ENCODE measurements around the gene PALLD. TPM values are rescaled to one million over a fixed set of nuclear protein-coding genes. Genes with fewer than 3 reads are reported as not detected.

The PALLD gene
- polyA plus RNA-seq, 1 donor from 2014 or later, result 20.5 TPM

DNA sequence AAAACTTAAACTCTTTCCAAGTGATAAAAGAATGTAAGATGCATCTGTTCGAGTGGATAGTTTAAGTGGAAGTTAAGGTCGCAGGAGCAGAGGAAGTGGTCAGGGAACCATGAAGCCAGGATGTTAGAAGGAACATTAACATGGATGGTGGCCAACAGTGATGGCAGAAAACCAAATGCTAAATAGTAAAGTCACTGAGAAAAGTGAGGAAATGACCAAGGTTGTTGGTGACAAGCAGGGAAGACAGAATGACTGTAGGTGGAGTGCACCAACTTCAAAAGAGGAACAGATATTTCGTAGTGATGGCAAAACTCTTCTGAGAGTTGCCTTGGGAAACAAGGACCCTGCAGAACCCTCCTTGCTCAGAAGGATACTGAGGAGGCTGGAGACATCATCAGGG lies 226.2 kb downstream of the PALLD start:
- no peaks in the 10 kb centered on the region for H3F3A ChIP-seq (ENCODE audit: insufficient read depth, low read length, poor library complexity, severe bottlenecking)
- no peaks in the 10 kb centered on the region for H3K9me2 ChIP-seq (ENCODE audit: insufficient read depth, low read length)
- H3K27me3 ChIP-seq (ENCODE audit: insufficient read depth, low read depth, low read length), result no peaks in the 10 kb centered on the region
- no peak overlapping the region for H3K27ac ChIP-seq (ENCODE audit: low read length)
- H3K36me3 ChIP-seq (ENCODE audit: insufficient read depth, low read length), result no peaks in the 10 kb centered on the region
- TF ChIP-seq SMC3 (conservative IDR thresholded peaks at IDR 0.05; ENCODE audit: poor library complexity) (no peak), EP300 (conservative IDR thresholded peaks at IDR 0.05; ENCODE audit: poor library complexity, severe bottlenecking) (no peak), MXI1 (conservative IDR thresholded peaks at IDR 0.05; ENCODE audit: poor library complexity, severe bottlenecking) (no peak), TAF1 (IDR thresholded peaks at IDR 0.05; ENCODE audit: low read depth) (no peak)
- TF ChIP-seq, protein P1, sequence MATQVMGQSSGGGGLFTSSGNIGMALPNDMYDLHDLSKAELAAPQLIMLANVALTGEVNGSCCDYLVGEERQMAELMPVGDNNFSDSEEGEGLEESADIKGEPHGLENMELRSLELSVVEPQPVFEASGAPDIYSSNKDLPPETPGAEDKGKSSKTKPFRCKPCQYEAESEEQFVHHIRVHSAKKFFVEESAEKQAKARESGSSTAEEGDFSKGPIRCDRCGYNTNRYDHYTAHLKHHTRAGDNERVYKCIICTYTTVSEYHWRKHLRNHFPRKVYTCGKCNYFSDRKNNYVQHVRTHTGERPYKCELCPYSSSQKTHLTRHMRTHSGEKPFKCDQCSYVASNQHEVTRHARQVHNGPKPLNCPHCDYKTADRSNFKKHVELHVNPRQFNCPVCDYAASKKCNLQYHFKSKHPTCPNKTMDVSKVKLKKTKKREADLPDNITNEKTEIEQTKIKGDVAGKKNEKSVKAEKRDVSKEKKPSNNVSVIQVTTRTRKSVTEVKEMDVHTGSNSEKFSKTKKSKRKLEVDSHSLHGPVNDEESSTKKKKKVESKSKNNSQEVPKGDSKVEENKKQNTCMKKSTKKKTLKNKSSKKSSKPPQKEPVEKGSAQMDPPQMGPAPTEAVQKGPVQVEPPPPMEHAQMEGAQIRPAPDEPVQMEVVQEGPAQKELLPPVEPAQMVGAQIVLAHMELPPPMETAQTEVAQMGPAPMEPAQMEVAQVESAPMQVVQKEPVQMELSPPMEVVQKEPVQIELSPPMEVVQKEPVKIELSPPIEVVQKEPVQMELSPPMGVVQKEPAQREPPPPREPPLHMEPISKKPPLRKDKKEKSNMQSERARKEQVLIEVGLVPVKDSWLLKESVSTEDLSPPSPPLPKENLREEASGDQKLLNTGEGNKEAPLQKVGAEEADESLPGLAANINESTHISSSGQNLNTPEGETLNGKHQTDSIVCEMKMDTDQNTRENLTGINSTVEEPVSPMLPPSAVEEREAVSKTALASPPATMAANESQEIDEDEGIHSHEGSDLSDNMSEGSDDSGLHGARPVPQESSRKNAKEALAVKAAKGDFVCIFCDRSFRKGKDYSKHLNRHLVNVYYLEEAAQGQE (IDR thresholded peaks at IDR 0.05; ENCODE audit: borderline replicate concordance), result no peak
- no peaks in the 10 kb centered on the region for H4K20me1 ChIP-seq (ENCODE audit: insufficient read depth)
- no peaks in the 10 kb centered on the region for H3K9me3 ChIP-seq (ENCODE audit: low read length)
- no peak overlapping the region for H3K9ac ChIP-seq (ENCODE audit: low read length)
- no peaks in the 10 kb centered on the region for H3K79me2 ChIP-seq (replicated peaks; ENCODE audit: insufficient read depth, low read length)
- H3K4me3 ChIP-seq (ENCODE audit: low read length), result no peak overlapping the region
- H2AFZ ChIP-seq (ENCODE audit: low read depth, low read length), result no peak overlapping the region
- no peak overlapping the region for H3K4me2 ChIP-seq (ENCODE audit: low read length)

DNA sequence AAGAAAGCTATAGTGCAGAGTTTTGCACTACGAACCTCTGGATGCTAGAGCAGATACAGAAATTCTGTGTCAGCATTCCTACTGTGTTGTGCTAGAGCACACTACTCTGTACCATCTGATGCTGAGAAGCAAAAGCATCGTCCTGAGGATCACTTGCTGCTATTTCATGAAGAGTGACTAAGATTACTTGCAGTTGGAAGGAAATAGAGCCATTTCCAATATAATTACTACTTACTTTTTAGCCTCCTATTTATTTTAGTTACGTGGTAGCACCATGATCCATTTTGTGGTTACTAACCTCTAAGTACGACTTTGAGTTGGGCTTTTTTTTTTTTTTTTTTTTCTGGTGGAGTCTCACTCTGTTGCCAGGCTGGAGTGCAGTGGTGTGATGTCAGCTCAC lies 226.7 kb downstream of the PALLD start:
- no peak overlapping the region for H3K4me2 ChIP-seq (ENCODE audit: low read length)
- no peaks in the 10 kb centered on the region for H3F3A ChIP-seq (ENCODE audit: insufficient read depth, low read length, poor library complexity, severe bottlenecking)
- no peaks in the 10 kb centered on the region for H3K79me2 ChIP-seq (replicated peaks; ENCODE audit: insufficient read depth, low read length)
- H3K27ac ChIP-seq (ENCODE audit: low read length), result no peak overlapping the region
- H3K9me2 ChIP-seq (ENCODE audit: insufficient read depth, low read length), result no peaks in the 10 kb centered on the region
- TF ChIP-seq RAD21 (conservative IDR thresholded peaks at IDR 0.05) (no peak), TAF1 (IDR thresholded peaks at IDR 0.05; ENCODE audit: low read depth) (no peak), SMC3 (conservative IDR thresholded peaks at IDR 0.05; ENCODE audit: poor library complexity) (no peak), POLR2AphosphoS5 (IDR thresholded peaks at IDR 0.05) (no peak), EZH2 (IDR thresholded peaks at IDR 0.05; ENCODE audit: borderline replicate concordance, insufficient read depth, low read length, poor library complexity, severe bottlenecking) (no peak), EP300 (conservative IDR thresholded peaks at IDR 0.05; ENCODE audit: poor library complexity, severe bottlenecking) (no peak), MXI1 (conservative IDR thresholded peaks at IDR 0.05; ENCODE audit: poor library complexity, severe bottlenecking) (no peak)
- TF ChIP-seq, protein P1 (IDR thresholded peaks at IDR 0.05; ENCODE audit: borderline replicate concordance), result no peak
- TF ChIP-seq, protein P2, sequence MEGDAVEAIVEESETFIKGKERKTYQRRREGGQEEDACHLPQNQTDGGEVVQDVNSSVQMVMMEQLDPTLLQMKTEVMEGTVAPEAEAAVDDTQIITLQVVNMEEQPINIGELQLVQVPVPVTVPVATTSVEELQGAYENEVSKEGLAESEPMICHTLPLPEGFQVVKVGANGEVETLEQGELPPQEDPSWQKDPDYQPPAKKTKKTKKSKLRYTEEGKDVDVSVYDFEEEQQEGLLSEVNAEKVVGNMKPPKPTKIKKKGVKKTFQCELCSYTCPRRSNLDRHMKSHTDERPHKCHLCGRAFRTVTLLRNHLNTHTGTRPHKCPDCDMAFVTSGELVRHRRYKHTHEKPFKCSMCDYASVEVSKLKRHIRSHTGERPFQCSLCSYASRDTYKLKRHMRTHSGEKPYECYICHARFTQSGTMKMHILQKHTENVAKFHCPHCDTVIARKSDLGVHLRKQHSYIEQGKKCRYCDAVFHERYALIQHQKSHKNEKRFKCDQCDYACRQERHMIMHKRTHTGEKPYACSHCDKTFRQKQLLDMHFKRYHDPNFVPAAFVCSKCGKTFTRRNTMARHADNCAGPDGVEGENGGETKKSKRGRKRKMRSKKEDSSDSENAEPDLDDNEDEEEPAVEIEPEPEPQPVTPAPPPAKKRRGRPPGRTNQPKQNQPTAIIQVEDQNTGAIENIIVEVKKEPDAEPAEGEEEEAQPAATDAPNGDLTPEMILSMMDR (IDR thresholded peaks at IDR 0.05; ENCODE audit: poor library complexity, severe bottlenecking), result no peak
- H3K9ac ChIP-seq (ENCODE audit: low read length), result no peak overlapping the region
- H3K36me3 ChIP-seq (ENCODE audit: insufficient read depth, low read length), result no peaks in the 10 kb centered on the region
- H3K27me3 ChIP-seq (ENCODE audit: insufficient read depth, low read depth, low read length), result no peaks in the 10 kb centered on the region
- H2AFZ ChIP-seq (ENCODE audit: low read depth, low read length), result no peak overlapping the region
- H3K9me3 ChIP-seq (ENCODE audit: low read length), result no peaks in the 10 kb centered on the region
- H4K20me1 ChIP-seq (ENCODE audit: insufficient read depth), result no peaks in the 10 kb centered on the region
- no peak overlapping the region for H3K4me3 ChIP-seq (ENCODE audit: low read length)
